PC-9 (cell line): Measurements from ENCODE around the gene PALLD.

Experiments
- CTCF ChIP-seq: fragments of 200-600 bp; sonication (generic); conservative IDR thresholded peaks from 2 replicates; pipeline ENCODE4 v1.6.1; 2017; ENCODE audit warnings: mixed run types, antibody characterized with exemption, mild to moderate bottlenecking, moderate library complexity
- EZH2 ChIP-seq: fragments of 200-600 bp; sonication (generic); IDR thresholded peaks from 2 replicates; pipeline ENCODE4 v1.8.0; 2017; ENCODE audit warnings: antibody characterized with exemption, low read depth

- TF ChIP-seq CTCF (no peak), EZH2 (no peak)
Observed at GRCh38 chr4:168857009-168857408, 360.2 kb downstream of the PALLD start.
